SK-N-SH treated with all-trans-retinoic acid at 6 μM for 48 hours (cell line): ENCODE measurements around the gene MAP1A.

Experiments
- ATAC-seq: fragments of 200-7000 bp; cut with Tn5 transposase; 3 replicates; pipeline ENCODE4 v1.9.1; 2020; ENCODE audit warnings: mild to moderate bottlenecking, moderate library complexity
- ARNTL ChIP-seq: fragments of 450-650 bp; formaldehyde crosslinking; IDR thresholded peaks from 2 replicates; pipeline ENCODE4 v1.5.0; 2020; ENCODE audit warnings: low read depth, mild to moderate bottlenecking, moderate library complexity, borderline replicate concordance
- BACH2 ChIP-seq: fragments of 250-450 bp; sonication (Bioruptor Pico); IDR thresholded peaks from 2 replicates; pipeline ENCODE4 v1.9.0; 2021; ENCODE audit warnings: mild to moderate bottlenecking, borderline replicate concordance
- CSDC2 ChIP-seq: fragments of 250-450 bp; sonication (Bioruptor Pico); IDR thresholded peaks from 2 replicates; pipeline ENCODE4 v1.5.0; 2020; ENCODE audit warnings: mild to moderate bottlenecking, moderate library complexity
- ESRRG ChIP-seq: fragments of 250-450 bp; sonication (Bioruptor Pico); IDR thresholded peaks from 2 replicates; pipeline ENCODE4 v1.6.1; 2021; ENCODE audit warnings: mild to moderate bottlenecking
- GLIS3 ChIP-seq: fragments of 250-450 bp; sonication (Bioruptor Pico); IDR thresholded peaks from 2 replicates; pipeline ENCODE4 v1.5.0; 2020; ENCODE audit warnings: mild to moderate bottlenecking, moderate library complexity
- OSR1 ChIP-seq: fragments of 250-450 bp; sonication (Bioruptor Pico); IDR thresholded peaks from 2 replicates; pipeline ENCODE4 v1.8.0; 2022; ENCODE audit warnings: moderate library complexity, mild to moderate bottlenecking, inconsistent platforms
- RARB ChIP-seq: fragments of 250-450 bp; sonication (Bioruptor Pico); IDR thresholded peaks from 2 replicates; pipeline ENCODE4 v1.8.0; 2021; ENCODE audit warnings: mild to moderate bottlenecking, moderate library complexity
- SNAI2 ChIP-seq: fragments of 250-450 bp; sonication (Bioruptor Pico); IDR thresholded peaks from 2 replicates; pipeline ENCODE4 v1.5.0; 2020; ENCODE audit warnings: mild to moderate bottlenecking, moderate library complexity
- TCF4 ChIP-seq: fragments of 250-450 bp; sonication (Bioruptor Pico); IDR thresholded peaks from 2 replicates; pipeline ENCODE4 v1.8.0; 2021; ENCODE audit warnings: mild to moderate bottlenecking, moderate library complexity, borderline replicate concordance
- TOX ChIP-seq: fragments of 250-450 bp; sonication (Bioruptor Pico); IDR thresholded peaks from 2 replicates; pipeline ENCODE4 v1.8.0; 2021; ENCODE audit warnings: mild to moderate bottlenecking, moderate library complexity, borderline replicate concordance
- ZC3H10 ChIP-seq: fragments of 250-450 bp; sonication (Bioruptor Pico); IDR thresholded peaks from 2 replicates; pipeline ENCODE4 v1.5.1; 2021; ENCODE audit warnings: mild to moderate bottlenecking, moderate library complexity
- ZFP3 ChIP-seq: fragments of 250-450 bp; sonication (Bioruptor Pico); IDR thresholded peaks from 2 replicates; pipeline ENCODE4 v1.5.0; 2020; ENCODE audit warnings: mild to moderate bottlenecking, moderate library complexity
- ZFP30 ChIP-seq: fragments of 450-650 bp; formaldehyde crosslinking; IDR thresholded peaks from 2 replicates; pipeline ENCODE4 v1.5.0; 2022; ENCODE audit warnings: mild to moderate bottlenecking, moderate library complexity
- ZNF565 ChIP-seq: fragments of 450-650 bp; formaldehyde crosslinking; conservative IDR thresholded peaks from 2 replicates; pipeline ENCODE4 v1.5.0; 2020; ENCODE audit warnings: low read depth, mild to moderate bottlenecking, moderate library complexity
- ZNF70 ChIP-seq: fragments of 450-650 bp; formaldehyde crosslinking; IDR thresholded peaks from 2 replicates; pipeline ENCODE4 v1.5.0; 2020; ENCODE audit warnings: mild to moderate bottlenecking, moderate library complexity
- TF ChIP-seq, protein P1 (sequence below): fragments of 250-450 bp; sonication (Bioruptor Pico); IDR thresholded peaks from 2 replicates; pipeline ENCODE4 v1.8.0; 2020; ENCODE audit warnings: mild to moderate bottlenecking, moderate library complexity, borderline replicate concordance
- TF ChIP-seq, protein P2 (sequence below): fragments of 250-450 bp; sonication (Bioruptor Pico); IDR thresholded peaks from 2 replicates; pipeline ENCODE4 v1.5.1; 2021; ENCODE audit warnings: mild to moderate bottlenecking, moderate library complexity
- TF ChIP-seq, protein P3 (sequence below): fragments of 250-450 bp; sonication (Bioruptor Pico); IDR thresholded peaks from 2 replicates; pipeline ENCODE4 v1.5.0; 2020; ENCODE audit warnings: mild to moderate bottlenecking, moderate library complexity
- TF ChIP-seq, protein P4 (sequence below): fragments of 250-450 bp; sonication (Bioruptor Pico); IDR thresholded peaks from 2 replicates; pipeline ENCODE4 v1.5.1; 2020; ENCODE audit warnings: low read depth, mild to moderate bottlenecking, moderate library complexity
- TF ChIP-seq, protein P5 (sequence below): fragments of 250-450 bp; sonication (Bioruptor Pico); IDR thresholded peaks from 2 replicates; pipeline ENCODE4 v1.8.0; 2021; ENCODE audit warnings: low read depth, mild to moderate bottlenecking, moderate library complexity, borderline replicate concordance

The MAP1A gene

DNA sequence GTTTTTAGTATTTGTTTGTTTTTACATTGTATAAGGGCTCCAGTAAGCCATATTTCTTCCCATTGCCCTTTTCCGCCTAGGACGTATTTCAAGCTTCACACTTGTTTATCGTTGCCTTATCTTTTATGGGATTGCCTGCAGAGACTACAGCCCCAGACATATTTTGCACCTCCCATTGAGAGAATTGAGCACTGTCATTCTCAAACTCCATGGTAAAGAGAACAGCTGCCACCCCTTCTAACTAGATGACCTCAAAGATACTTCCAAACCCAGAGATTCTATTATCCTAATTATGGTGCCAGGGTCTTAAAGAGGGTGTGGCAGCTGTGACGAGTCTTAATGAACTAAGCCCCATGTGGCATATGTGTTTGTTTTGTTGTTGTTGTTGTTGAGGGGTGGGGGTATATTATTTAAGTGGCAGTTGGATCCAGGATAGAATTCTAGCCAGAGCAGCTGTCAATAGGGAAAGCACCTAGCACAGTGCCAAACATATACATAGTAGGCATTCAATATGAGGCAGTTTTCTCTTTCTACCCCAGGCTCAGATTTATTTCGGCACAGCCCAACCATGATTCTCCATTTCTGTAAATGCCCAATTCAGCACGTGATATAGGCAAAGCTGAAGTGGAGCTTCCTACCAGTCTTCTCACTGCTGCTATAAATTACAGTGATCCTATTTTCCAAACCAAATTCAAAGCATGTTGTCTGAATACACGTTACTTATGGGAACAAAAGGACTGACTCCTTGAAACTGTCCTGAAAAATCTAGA is 23.5 kb upstream of the MAP1A start:
- ATAC-seq, result no peak
- TF ChIP-seq SNAI2 (no peak), BACH2 (CRISPR knock-in tag) (no peak), ZNF565 (CRISPR knock-in tag) (no peak), ARNTL (no peak), TCF4 (CRISPR knock-in tag) (no peak), ZFP3 (CRISPR knock-in tag) (no peak), TOX (no peak), GLIS3 (CRISPR knock-in tag) (no peak), ESRRG (CRISPR knock-in tag) (no peak), OSR1 (CRISPR knock-in tag) (no peak), ZFP30 (CRISPR knock-in tag) (no peak), ZC3H10 (CRISPR knock-in tag) (no peak)
- TF ChIP-seq, protein P1, sequence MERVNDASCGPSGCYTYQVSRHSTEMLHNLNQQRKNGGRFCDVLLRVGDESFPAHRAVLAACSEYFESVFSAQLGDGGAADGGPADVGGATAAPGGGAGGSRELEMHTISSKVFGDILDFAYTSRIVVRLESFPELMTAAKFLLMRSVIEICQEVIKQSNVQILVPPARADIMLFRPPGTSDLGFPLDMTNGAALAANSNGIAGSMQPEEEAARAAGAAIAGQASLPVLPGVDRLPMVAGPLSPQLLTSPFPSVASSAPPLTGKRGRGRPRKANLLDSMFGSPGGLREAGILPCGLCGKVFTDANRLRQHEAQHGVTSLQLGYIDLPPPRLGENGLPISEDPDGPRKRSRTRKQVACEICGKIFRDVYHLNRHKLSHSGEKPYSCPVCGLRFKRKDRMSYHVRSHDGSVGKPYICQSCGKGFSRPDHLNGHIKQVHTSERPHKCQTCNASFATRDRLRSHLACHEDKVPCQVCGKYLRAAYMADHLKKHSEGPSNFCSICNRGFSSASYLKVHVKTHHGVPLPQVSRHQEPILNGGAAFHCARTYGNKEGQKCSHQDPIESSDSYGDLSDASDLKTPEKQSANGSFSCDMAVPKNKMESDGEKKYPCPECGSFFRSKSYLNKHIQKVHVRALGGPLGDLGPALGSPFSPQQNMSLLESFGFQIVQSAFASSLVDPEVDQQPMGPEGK (CRISPR knock-in tag), result no peak
- TF ChIP-seq, protein P2, sequence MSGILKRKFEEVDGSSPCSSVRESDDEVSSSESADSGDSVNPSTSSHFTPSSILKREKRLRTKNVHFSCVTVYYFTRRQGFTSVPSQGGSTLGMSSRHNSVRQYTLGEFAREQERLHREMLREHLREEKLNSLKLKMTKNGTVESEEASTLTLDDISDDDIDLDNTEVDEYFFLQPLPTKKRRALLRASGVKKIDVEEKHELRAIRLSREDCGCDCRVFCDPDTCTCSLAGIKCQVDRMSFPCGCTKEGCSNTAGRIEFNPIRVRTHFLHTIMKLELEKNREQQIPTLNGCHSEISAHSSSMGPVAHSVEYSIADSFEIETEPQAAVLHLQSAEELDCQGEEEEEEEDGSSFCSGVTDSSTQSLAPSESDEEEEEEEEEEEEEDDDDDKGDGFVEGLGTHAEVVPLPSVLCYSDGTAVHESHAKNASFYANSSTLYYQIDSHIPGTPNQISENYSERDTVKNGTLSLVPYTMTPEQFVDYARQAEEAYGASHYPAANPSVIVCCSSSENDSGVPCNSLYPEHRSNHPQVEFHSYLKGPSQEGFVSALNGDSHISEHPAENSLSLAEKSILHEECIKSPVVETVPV (CRISPR knock-in tag), result no peak
- TF ChIP-seq, protein P3, sequence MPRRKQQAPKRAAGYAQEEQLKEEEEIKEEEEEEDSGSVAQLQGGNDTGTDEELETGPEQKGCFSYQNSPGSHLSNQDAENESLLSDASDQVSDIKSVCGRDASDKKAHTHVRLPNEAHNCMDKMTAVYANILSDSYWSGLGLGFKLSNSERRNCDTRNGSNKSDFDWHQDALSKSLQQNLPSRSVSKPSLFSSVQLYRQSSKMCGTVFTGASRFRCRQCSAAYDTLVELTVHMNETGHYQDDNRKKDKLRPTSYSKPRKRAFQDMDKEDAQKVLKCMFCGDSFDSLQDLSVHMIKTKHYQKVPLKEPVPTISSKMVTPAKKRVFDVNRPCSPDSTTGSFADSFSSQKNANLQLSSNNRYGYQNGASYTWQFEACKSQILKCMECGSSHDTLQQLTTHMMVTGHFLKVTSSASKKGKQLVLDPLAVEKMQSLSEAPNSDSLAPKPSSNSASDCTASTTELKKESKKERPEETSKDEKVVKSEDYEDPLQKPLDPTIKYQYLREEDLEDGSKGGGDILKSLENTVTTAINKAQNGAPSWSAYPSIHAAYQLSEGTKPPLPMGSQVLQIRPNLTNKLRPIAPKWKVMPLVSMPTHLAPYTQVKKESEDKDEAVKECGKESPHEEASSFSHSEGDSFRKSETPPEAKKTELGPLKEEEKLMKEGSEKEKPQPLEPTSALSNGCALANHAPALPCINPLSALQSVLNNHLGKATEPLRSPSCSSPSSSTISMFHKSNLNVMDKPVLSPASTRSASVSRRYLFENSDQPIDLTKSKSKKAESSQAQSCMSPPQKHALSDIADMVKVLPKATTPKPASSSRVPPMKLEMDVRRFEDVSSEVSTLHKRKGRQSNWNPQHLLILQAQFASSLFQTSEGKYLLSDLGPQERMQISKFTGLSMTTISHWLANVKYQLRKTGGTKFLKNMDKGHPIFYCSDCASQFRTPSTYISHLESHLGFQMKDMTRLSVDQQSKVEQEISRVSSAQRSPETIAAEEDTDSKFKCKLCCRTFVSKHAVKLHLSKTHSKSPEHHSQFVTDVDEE (CRISPR knock-in tag), result no peak

DNA sequence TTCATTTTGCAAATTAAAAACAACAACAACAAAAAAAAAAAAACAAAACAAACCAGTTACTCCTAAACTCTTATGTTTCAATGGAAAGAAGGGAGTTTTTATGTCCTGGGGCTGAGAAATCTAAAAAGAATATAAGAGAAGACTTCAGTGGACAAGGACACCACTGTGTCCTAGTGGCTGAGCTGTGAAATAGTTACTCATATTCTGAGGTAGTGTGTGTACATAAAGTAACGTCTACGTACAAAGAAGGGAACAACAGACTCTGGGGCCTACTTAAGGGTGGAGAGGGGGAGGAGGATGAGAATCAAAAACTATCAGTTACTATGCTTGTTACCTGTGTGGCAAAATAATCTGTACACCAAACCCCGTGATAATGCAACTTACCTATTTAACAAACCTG is 18.4 kb upstream of the MAP1A start:
- ATAC-seq, result no peak
- TF ChIP-seq ZFP3 (CRISPR knock-in tag) (no peak), BACH2 (CRISPR knock-in tag) (no peak), CSDC2 (CRISPR knock-in tag) (no peak), ARNTL (no peak), RARB (no peak), SNAI2 (no peak), ZNF70 (CRISPR knock-in tag) (no peak), TCF4 (CRISPR knock-in tag) (no peak), ESRRG (CRISPR knock-in tag) (no peak), ZC3H10 (CRISPR knock-in tag) (no peak), TOX (no peak), GLIS3 (CRISPR knock-in tag) (no peak)
- TF ChIP-seq, protein P4, sequence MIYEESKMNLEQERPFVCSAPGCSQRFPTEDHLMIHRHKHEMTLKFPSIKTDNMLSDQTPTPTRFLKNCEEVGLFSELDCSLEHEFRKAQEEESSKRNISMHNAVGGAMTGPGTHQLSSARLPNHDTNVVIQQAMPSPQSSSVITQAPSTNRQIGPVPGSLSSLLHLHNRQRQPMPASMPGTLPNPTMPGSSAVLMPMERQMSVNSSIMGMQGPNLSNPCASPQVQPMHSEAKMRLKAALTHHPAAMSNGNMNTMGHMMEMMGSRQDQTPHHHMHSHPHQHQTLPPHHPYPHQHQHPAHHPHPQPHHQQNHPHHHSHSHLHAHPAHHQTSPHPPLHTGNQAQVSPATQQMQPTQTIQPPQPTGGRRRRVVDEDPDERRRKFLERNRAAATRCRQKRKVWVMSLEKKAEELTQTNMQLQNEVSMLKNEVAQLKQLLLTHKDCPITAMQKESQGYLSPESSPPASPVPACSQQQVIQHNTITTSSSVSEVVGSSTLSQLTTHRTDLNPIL, result no peak
- TF ChIP-seq, protein P3 (CRISPR knock-in tag), result no peak
- TF ChIP-seq, protein P5, sequence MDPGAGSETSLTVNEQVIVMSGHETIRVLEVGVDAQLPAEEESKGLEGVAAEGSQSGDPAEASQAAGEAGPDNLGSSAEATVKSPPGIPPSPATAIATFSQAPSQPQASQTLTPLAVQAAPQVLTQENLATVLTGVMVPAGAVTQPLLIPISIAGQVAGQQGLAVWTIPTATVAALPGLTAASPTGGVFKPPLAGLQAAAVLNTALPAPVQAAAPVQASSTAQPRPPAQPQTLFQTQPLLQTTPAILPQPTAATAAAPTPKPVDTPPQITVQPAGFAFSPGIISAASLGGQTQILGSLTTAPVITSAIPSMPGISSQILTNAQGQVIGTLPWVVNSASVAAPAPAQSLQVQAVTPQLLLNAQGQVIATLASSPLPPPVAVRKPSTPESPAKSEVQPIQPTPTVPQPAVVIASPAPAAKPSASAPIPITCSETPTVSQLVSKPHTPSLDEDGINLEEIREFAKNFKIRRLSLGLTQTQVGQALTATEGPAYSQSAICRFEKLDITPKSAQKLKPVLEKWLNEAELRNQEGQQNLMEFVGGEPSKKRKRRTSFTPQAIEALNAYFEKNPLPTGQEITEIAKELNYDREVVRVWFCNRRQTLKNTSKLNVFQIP, result no peak
- TF ChIP-seq, protein P1 (CRISPR knock-in tag), result no peak
